ENCODE results near the gene ST3GAL5.

ST3GAL5 gene

GRCh38 chr2:85920810-85921545 is 32.2 kb upstream of the ST3GAL5 start:
- DNase-seq = no peak

GRCh38 chr2:85917887-85918795 is 29.4 kb upstream of the ST3GAL5 start:
- no peak for DNase-seq

- no peak for DNase-seq
These were observed 27.0 kb upstream of the ST3GAL5 start for GRCh38 chr2:85915606-85916303.

GRCh38 chr2:85914922-85915321 is 26.1 kb upstream of the ST3GAL5 start:
- DNase-seq = no peak

- no peak for DNase-seq
These were observed 25.4 kb upstream of the ST3GAL5 start for GRCh38 chr2:85913884-85914881.

GRCh38 chr2:85911814-85912692 is 23.3 kb upstream of the ST3GAL5 start:
- DNase-seq = no peak

GRCh38 chr2:85911097-85911496 is 22.3 kb upstream of the ST3GAL5 start:
- DNase-seq = no peak

- no peak for DNase-seq
These were observed 20.2 kb upstream of the ST3GAL5 start for GRCh38 chr2:85909005-85909404.

- DNase-seq = no peak
These were observed 19.7 kb upstream of the ST3GAL5 start for GRCh38 chr2:85908506-85908905.

- DNase-seq = no peak
These were observed 18.9 kb upstream of the ST3GAL5 start for GRCh38 chr2:85907671-85908157.

GRCh38 chr2:85906748-85907147 is 18.0 kb upstream of the ST3GAL5 start:
- DNase-seq = no peak

- DNase-seq = no peak
These were observed 17.1 kb upstream of the ST3GAL5 start for GRCh38 chr2:85905891-85906290.

GRCh38 chr2:85905187-85905666 is 16.4 kb upstream of the ST3GAL5 start:
- no peak for DNase-seq

GRCh38 chr2:85903849-85904248 is 15.1 kb upstream of the ST3GAL5 start:
- no peak for DNase-seq

GRCh38 chr2:85902496-85902895 is 13.7 kb upstream of the ST3GAL5 start:
- no peak for DNase-seq

- no peak for DNase-seq
These were observed 12.4 kb upstream of the ST3GAL5 start for GRCh38 chr2:85901155-85901554.

- no peak for DNase-seq
These were observed 11.6 kb upstream of the ST3GAL5 start for GRCh38 chr2:85900366-85900765.

GRCh38 chr2:85899849-85900248 is 11.1 kb upstream of the ST3GAL5 start:
- DNase-seq = no peak

GRCh38 chr2:85899284-85899683 is 10.5 kb upstream of the ST3GAL5 start:
- no peak for DNase-seq

GRCh38 chr2:85898881-85899280 is 10.1 kb upstream of the ST3GAL5 start:
- no peak for DNase-seq

Measured in right kidney (tissue), 1 donor.